Epithelial cell of proximal tubule (primary cell): ENCODE results near the gene IFIT5. TPM values are rescaled to one million over a fixed set of nuclear protein-coding genes. Genes with fewer than 3 reads are reported as not detected.

Source experiments
- DNase-seq: peaks from one replicate; pipeline ENCODE4 v3.0.0-alpha.2; 2011; ENCODE audit warnings: low read depth
- H3K4me3 ChIP-seq: 2 replicates; pipeline ENCODE4 v1.5.1; 2011; ENCODE audit warnings: low read depth, mild to moderate bottlenecking, low read length
- CTCF ChIP-seq: conservative IDR thresholded peaks from 2 replicates; pipeline ENCODE4 v1.5.1; 2012; ENCODE audit warnings: low read depth, mild to moderate bottlenecking, low read length
- total RNA-seq: library from RNA; depleted of rRNA; stranded (reverse); fragments of >200 nt; gene quantifications from 2 replicates; pipeline ENCODE4 v1.2.3, GENCODE V29; 2015

Gene IFIT5
- total RNA-seq, 1 donor from 2014 or later, result 9.6 TPM

GRCh38 chr10:89463846-89464537, 49.6 kb downstream of the IFIT5 start:
- DNase-seq, result no peak
- no peak for TF ChIP-seq CTCF
- H3K4me3 ChIP-seq, result no peak overlapping the region

- no peak for DNase-seq
- no peak overlapping the region for H3K4me3 ChIP-seq
- no peak for TF ChIP-seq CTCF
Measured at GRCh38 chr10:89465196-89465595, 50.8 kb downstream of the IFIT5 start.

GRCh38 chr10:89466599-89467035, 52.2 kb downstream of the IFIT5 start:
- no peak for DNase-seq
- TF ChIP-seq CTCF, result peak; percentile 76
- H3K4me3 ChIP-seq, result no peak overlapping the region

- DNase-seq, result no peak
- no peak for TF ChIP-seq CTCF
- no peak overlapping the region for H3K4me3 ChIP-seq
Measured at GRCh38 chr10:89468191-89468965, 54.0 kb downstream of the IFIT5 start.

GRCh38 chr10:89469517-89469916, 55.1 kb downstream of the IFIT5 start:
- DNase-seq, result no peak
- H3K4me3 ChIP-seq, result no peak overlapping the region
- TF ChIP-seq CTCF, result no peak

Other genes starting within 250 kb of the IFIT5 start
- 1.1 TPM in 1 of 2 replicates, not detected in the other for gene CH25H, start 207.3 kb upstream of the IFIT5 start, total RNA-seq
- 16.5 and 40.8 TPM in 2 replicates for gene LIPA, start 162.8 kb upstream of the IFIT5 start, total RNA-seq
- gene IFIT2, start 112.5 kb upstream of the IFIT5 start, total RNA-seq, result 1.7 and 2.2 TPM in 2 replicates
- gene IFIT3, start 86.6 kb upstream of the IFIT5 start, total RNA-seq, result 5.3 and 10.5 TPM in 2 replicates
- 0.36 TPM in 1 of 2 replicates, not detected in the other for gene IFIT1B, start 36.5 kb upstream of the IFIT5 start, total RNA-seq
- 2.0 and 3.4 TPM in 2 replicates for gene IFIT1, start 21.9 kb upstream of the IFIT5 start, total RNA-seq
- 1.2 and 3.7 TPM in 2 replicates for gene SLC16A12, start 121.0 kb downstream of the IFIT5 start, total RNA-seq
- 5.8 and 7.8 TPM in 2 replicates for gene PANK1, start 230.7 kb downstream of the IFIT5 start, total RNA-seq